Body of pancreas (tissue), 4 donors: Measurements from ENCODE around the gene SPRR4. TPM values are rescaled to one million over a fixed set of nuclear protein-coding genes. Genes with fewer than 3 reads are reported as not detected.

Source experiments
- ATAC-seq: fragments of 150-250 bp; one replicate; pipeline ENCODE4 v1.9.1; 2016
- DNase-seq, 4 donors: peaks; one replicate each; pipeline ENCODE4 v3.0.0-alpha.2; 2019
- H3K27ac ChIP-seq, 4 donors: fragments of 200-600 bp; sonication (generic); 1 replicate in 3 of 4; 2 replicates in 1 of 4; pipeline versions ENCODE4 v1.5.1 to v1.6.1; 2016 to 2019; ENCODE audit warnings: mild to moderate bottlenecking in 1 of 4, mixed read lengths in 1 of 4, moderate library complexity in 1 of 4
- H3K27me3 ChIP-seq, 2 donors: fragments of 200-600 bp; sonication (generic); one replicate each; pipeline ENCODE4 v1.6.0; 2016; ENCODE audit warnings: mild to moderate bottlenecking in 1 of 2
- H3K36me3 ChIP-seq, 2 donors: fragments of 200-600 bp; sonication (generic); replicated peaks in 1 of 2; 2 replicates each; pipeline ENCODE4 v1.5.1; 2016; ENCODE audit warnings: low read depth in 2 of 2; ENCODE audit not compliant: insufficient read depth in 1 of 2
- H3K4me1 ChIP-seq: fragments of 200-600 bp; sonication (generic); one replicate; pipeline ENCODE4 v1.6.0; 2016
- H3K4me3 ChIP-seq, 2 donors: fragments of 200-600 bp; sonication (generic); 1 replicate in 1 of 2; 2 replicates in 1 of 2; pipeline ENCODE4 v1.5.1; 2016 to 2019
- H3K9me3 ChIP-seq, 3 donors: fragments of 200-600 bp; sonication (generic); 1 replicate in 2 of 3; 2 replicates in 1 of 3; pipeline ENCODE4 v1.5.1; 2016
- POLR2A ChIP-seq, 3 donors: fragments of 450-650 bp; IDR thresholded peaks; one replicate each; pipeline ENCODE4 v1.6.1; 2016; ENCODE audit warnings: antibody characterized with exemption in 3 of 3, mild to moderate bottlenecking in 2 of 3
- WGBS, 2 donors: methylation state at CpG; one replicate each; pipeline ENCODE4 v1.1.5; 2017; 5-methylcytosine and 5-hydroxymethylcytosine counted together
- intact Hi-C: fragments of 100-400 bp; cut with DNase I; formaldehyde crosslinking; loops from one replicate; pipeline ENCODE4 v1.15.1; 2023
- total RNA-seq, 2 donors: library from RNA; depleted of rRNA; stranded (reverse); fragments of >200 nt; gene quantifications; one replicate each; pipeline ENCODE4 v1.1.0, GENCODE V29; 2016
- TF ChIP-seq, protein P1 (sequence below), 7 experiments: fragments of 450-650 bp in 4 of 7; fragments of 200-600 bp in 3 of 7; sonication (generic) in 3 of 7; IDR thresholded peaks; one replicate each; pipeline ENCODE4 v1.5.1; 2016 to 2019; ENCODE audit warnings: antibody characterized with exemption in 7 of 7

SPRR4 gene
- total RNA-seq, 2 donors from 2014 or later, result not detected

GRCh38 chr1:152946651-152947256 is 23.7 kb upstream of the SPRR4 start, which contains the start of gene SPRR5:
SPRR5 (plus strand) TSS chr1:152947206; CDS start chr1:152948555, 1,349 bp downstream.
- H3K36me3 ChIP-seq, result no peaks in the 10 kb centered on the region
- H3K4me1 ChIP-seq, result no peaks in the 10 kb centered on the region
- no peaks in the 10 kb centered on the region for H3K27me3 ChIP-seq
- no peaks in the 10 kb centered on the region for H3K9me3 ChIP-seq
- 72 to 73% methylated on average over 4 of the region's 4 CpGs for WGBS, 2 donors
- no peak for TF ChIP-seq POLR2A (IDR thresholded peaks at IDR 0.05)
- TF ChIP-seq, protein P1, sequence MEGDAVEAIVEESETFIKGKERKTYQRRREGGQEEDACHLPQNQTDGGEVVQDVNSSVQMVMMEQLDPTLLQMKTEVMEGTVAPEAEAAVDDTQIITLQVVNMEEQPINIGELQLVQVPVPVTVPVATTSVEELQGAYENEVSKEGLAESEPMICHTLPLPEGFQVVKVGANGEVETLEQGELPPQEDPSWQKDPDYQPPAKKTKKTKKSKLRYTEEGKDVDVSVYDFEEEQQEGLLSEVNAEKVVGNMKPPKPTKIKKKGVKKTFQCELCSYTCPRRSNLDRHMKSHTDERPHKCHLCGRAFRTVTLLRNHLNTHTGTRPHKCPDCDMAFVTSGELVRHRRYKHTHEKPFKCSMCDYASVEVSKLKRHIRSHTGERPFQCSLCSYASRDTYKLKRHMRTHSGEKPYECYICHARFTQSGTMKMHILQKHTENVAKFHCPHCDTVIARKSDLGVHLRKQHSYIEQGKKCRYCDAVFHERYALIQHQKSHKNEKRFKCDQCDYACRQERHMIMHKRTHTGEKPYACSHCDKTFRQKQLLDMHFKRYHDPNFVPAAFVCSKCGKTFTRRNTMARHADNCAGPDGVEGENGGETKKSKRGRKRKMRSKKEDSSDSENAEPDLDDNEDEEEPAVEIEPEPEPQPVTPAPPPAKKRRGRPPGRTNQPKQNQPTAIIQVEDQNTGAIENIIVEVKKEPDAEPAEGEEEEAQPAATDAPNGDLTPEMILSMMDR (IDR thresholded peaks at IDR 0.05), result no peak
- intact Hi-C loops, result no loop called here
- DNase-seq, result no peak
- H3K27ac ChIP-seq, result no peak within 1 kb of the TSS
- no peak for ATAC-seq
- no peak within 1 kb of the TSS for H3K4me3 ChIP-seq

DNA sequence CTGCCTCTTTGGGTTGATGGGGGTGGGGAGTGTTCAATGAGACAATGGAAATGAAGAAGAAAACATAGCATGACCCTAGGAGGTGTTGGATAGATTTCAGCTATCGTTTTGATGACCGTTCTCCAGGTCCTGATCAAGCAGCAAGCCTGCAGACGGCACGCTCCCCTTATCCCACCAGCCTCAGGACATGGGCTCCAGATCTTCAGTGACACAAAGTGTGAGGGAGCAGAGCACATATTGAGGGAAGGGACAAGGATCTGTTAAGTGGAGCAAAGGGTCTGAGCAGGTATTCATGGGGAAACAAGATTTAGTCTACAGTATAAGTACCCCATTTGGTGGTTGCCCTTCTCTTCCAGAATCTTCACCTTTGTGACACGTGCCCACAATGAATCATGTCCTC is 18.7 kb upstream of the SPRR4 start:
- TF ChIP-seq, protein P1 (IDR thresholded peaks at IDR 0.05), result no peak
- TF ChIP-seq POLR2A (IDR thresholded peaks at IDR 0.05), result no peak
- no peak for DNase-seq
- no peaks in the 10 kb centered on the region for H3K27me3 ChIP-seq
- no peak overlapping the region for H3K27ac ChIP-seq
- H3K4me3 ChIP-seq, result no peak overlapping the region
- no peaks in the 10 kb centered on the region for H3K9me3 ChIP-seq
- intact Hi-C loops, result no loop called here
- 73 to 78% methylated on average over 5 of the region's 5 CpGs for WGBS, 2 donors
- no peaks in the 10 kb centered on the region for H3K4me1 ChIP-seq
- ATAC-seq, result no peak
- H3K36me3 ChIP-seq, result no peaks in the 10 kb centered on the region

DNA sequence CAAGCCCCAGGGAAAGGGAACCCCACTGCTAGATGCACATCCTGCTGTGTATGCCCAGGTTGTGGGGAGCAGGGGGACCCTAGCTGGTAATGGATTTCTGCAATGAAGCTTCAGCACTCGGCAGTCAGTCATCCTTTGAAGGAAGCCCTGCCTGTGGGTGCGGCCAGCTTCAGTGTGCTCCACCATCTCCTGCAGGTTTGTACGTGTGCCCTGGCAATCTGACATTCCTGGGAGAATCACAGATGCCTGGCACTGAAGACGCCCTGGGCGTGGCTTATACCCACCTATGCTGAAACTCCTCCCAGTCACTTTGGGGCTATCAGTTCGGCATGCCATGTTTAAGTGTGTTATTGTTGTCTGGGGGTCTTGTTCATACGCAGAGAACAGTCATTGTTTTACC is 16.7 kb upstream of the SPRR4 start:
- Histone ChIP-seq H3K27ac (no peak overlapping the region), H3K27me3 (no peaks in the 10 kb centered on the region), H3K4me3 (no peak overlapping the region), H3K9me3 (no peaks in the 10 kb centered on the region), H3K36me3 (no peaks in the 10 kb centered on the region), H3K4me1 (no peaks in the 10 kb centered on the region)
- intact Hi-C loops, result no loop called here
- ATAC-seq (no peak), DNase-seq (peak in 1 of 4 donors; percentile 6)
- 34 to 39% methylated on average over 7 of the region's 7 CpGs for WGBS, 2 donors
- TF ChIP-seq, protein P1 (IDR thresholded peaks at IDR 0.05), result no peak
- TF ChIP-seq POLR2A (IDR thresholded peaks at IDR 0.05), result no peak

DNA sequence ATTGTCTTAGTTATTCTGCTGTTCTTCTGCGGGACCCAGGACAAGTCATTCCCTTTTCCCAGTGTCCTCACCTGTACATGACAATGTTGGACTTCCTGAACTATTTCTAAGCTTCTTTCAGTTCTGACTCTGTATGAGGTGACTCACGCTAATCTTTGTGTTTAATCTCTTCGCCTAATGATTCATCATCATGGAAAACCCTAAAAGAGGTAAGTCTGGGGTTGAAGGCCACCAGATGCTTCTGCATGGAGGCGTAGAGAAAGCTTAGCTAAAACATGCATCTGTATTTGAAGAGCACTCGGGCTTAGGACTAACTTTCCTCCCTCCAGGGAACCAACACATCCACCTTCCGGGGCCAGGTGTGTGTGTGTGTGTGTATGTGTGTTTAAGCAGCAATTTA is 16.0 kb upstream of the SPRR4 start:
- ATAC-seq (no peak), DNase-seq (no peak)
- no peaks in the 10 kb centered on the region for H3K36me3 ChIP-seq
- H3K4me3 ChIP-seq, result no peak overlapping the region
- H3K4me1 ChIP-seq, result no peaks in the 10 kb centered on the region
- TF ChIP-seq, protein P1 (IDR thresholded peaks at IDR 0.05), result no peak
- no peak for TF ChIP-seq POLR2A (IDR thresholded peaks at IDR 0.05)
- no peak overlapping the region for H3K27ac ChIP-seq
- whole genome bisulfite sequencing, 2 donors, result 69 to 72% methylated on average over 6 of the region's 6 CpGs
- intact Hi-C loops, result no loop called here
- H3K27me3 ChIP-seq, result no peaks in the 10 kb centered on the region
- no peaks in the 10 kb centered on the region for H3K9me3 ChIP-seq

GRCh38 chr1:152957561-152957960 is 12.9 kb upstream of the SPRR4 start:
- TF ChIP-seq POLR2A (IDR thresholded peaks at IDR 0.05), result no peak
- TF ChIP-seq, protein P1 (IDR thresholded peaks at IDR 0.05), result no peak
- H3K4me3 ChIP-seq, result no peak overlapping the region
- WGBS, 2 donors, result 82 to 87% methylated on average over 3 of the region's 3 CpGs
- no peaks in the 10 kb centered on the region for H3K9me3 ChIP-seq
- ATAC-seq (no peak), DNase-seq (no peak)
- no peaks in the 10 kb centered on the region for H3K36me3 ChIP-seq
- no peaks in the 10 kb centered on the region for H3K4me1 ChIP-seq
- no peaks in the 10 kb centered on the region for H3K27me3 ChIP-seq
- no peak overlapping the region for H3K27ac ChIP-seq
- intact Hi-C loops, result no loop called here
